Measurements from ENCODE around the gene ANO6. TPM values are rescaled to one million over a fixed set of nuclear protein-coding genes. Genes with fewer than 3 reads are reported as not detected.

The ANO6 gene
- total and polyA plus RNA-seq, 2 of the 4 experiments (the other 2 are of a cell fraction): 21.6 to 41.0 TPM

- Histone ChIP-seq H3K9me1 (ENCODE audit: insufficient read depth, low read length) (no peaks in the 10 kb centered on the region), H3K56ac (ENCODE audit: extremely low read depth, insufficient read depth, low read length) (no peak overlapping the region), H2AFZ (replicated peaks; ENCODE audit: low read length, poor library complexity) (no peak overlapping the region), H4K20me1 (ENCODE audit: insufficient read depth, low read length) (0 out of 2 replicates have a peak, but pooled peaks cover 3% of the 10 kb centered on the region), H3K9me3 (ENCODE audit: control insufficient read depth, insufficient read depth, low read length) (no peaks in the 10 kb centered on the region), H2BK15ac (ENCODE audit: low read depth, low read length) (no peak overlapping the region), H3K27me3 (ENCODE audit: control insufficient read depth, insufficient read depth, low read length) (no peaks in the 10 kb centered on the region), H2AK9ac (replicated peaks; ENCODE audit: low read depth, low read length, poor library complexity) (no peak overlapping the region), H3K4me3 (ENCODE audit: insufficient read depth, low read depth, low read length) (no peak overlapping the region), H3K9ac (ENCODE audit: low read depth, low read length) (no peak overlapping the region), H3K4me2 (ENCODE audit: low read depth, low read length) (no peak overlapping the region), H4K8ac (ENCODE audit: low read depth in 2 of 2, low read length in 2 of 2) (no peak overlapping the region), H3K23ac (ENCODE audit: low read depth, low read length) (no peak overlapping the region), H3K4ac (ENCODE audit: low read depth, low read length) (no peak overlapping the region), H4K5ac (ENCODE audit: low read depth, low read length) (no peak overlapping the region), H3K27ac (ENCODE audit: insufficient read depth, low read length) (no peak overlapping the region), H2BK120ac (ENCODE audit: low read depth, low read length) (no peak overlapping the region), H3K18ac (ENCODE audit: low read depth, low read length) (no peak overlapping the region), H3K14ac (replicated peaks; ENCODE audit: low read depth, low read length) (no peak overlapping the region), H2BK5ac (ENCODE audit: low read depth, low read length, poor library complexity, severe bottlenecking) (no peak overlapping the region), H4K91ac (ENCODE audit: insufficient read depth, low read depth, low read length) (no peak overlapping the region), H3K79me1 (ENCODE audit: low read depth in 1 of 2, low read length in 2 of 2) (peaks cover 4 to 5% of the 10 kb centered on the region in 2 experiments; a peak in 2 of 4 replicates), H2AK5ac (ENCODE audit: low read depth, low read length) (no peak overlapping the region), H2BK20ac (ENCODE audit: low read depth, low read length) (no peak overlapping the region), H3K36me3 (ENCODE audit: control insufficient read depth, insufficient read depth, low read length) (no peaks in the 10 kb centered on the region), H3K4me1 (ENCODE audit: control insufficient read depth, insufficient read depth, low read length) (0 out of 2 replicates have a peak, but pooled peaks cover 2% of the 10 kb centered on the region)
- WGBS, 2 experiments (ENCODE audit: extremely low coverage in 2 of 2, insufficient read length in 1 of 2): no CpG with 5 or more reads among the region's 1 CpG
- no TSS peak for BruUV-seq (replicated peaks)
- intact Hi-C loops (cut with micrococcal nuclease) (no loop called here), in situ Hi-C loops (cut with MboI; ENCODE audit: low sequenced_read_pairs) (no loop called here), dilution Hi-C loops (cut with HindIII; ENCODE audit: low sequenced_read_pairs, unreplicated experiment) (no loop called here)
- ChIA-PET CTCF (no interaction called here), POLR2A (ENCODE audit: unreplicated experiment) (no interaction called here)
- TF ChIP-seq MAZ (IDR thresholded peaks at IDR 0.05; ENCODE audit: borderline replicate concordance, low read depth, low read length) (no peak), SMC3 (IDR thresholded peaks at IDR 0.05; ENCODE audit: low read depth, low read length) (no peak), RAD21 (IDR thresholded peaks at IDR 0.05; ENCODE audit: low read length) (no peak), CTCF (conservative IDR thresholded peaks at IDR 0.05; ENCODE audit: low read depth, low read length) (no peak), CHD1 (IDR thresholded peaks at IDR 0.05; ENCODE audit: low read depth, low read length) (no peak), MXI1 (IDR thresholded peaks at IDR 0.05; ENCODE audit: borderline replicate concordance, low read depth, low read length) (no peak), USF2 (IDR thresholded peaks at IDR 0.05; ENCODE audit: low read depth, low read length) (no peak), RCOR1 (IDR thresholded peaks at IDR 0.05; ENCODE audit: insufficient replicate concordance, low read length) (no peak), BHLHE40 (IDR thresholded peaks at IDR 0.05; ENCODE audit: low read depth, low read length) (no peak), RFX5 (IDR thresholded peaks at IDR 0.05; ENCODE audit: low read depth, low read length) (no peak), NFE2L2 (IDR thresholded peaks at IDR 0.05; ENCODE audit: low read depth, low read length) (no peak), ELK1 (IDR thresholded peaks at IDR 0.05; ENCODE audit: borderline replicate concordance, low read depth, low read length) (no peak), FOS (IDR thresholded peaks at IDR 0.05; ENCODE audit: low read depth, low read length) (no peak), CEBPB (IDR thresholded peaks at IDR 0.05; ENCODE audit: low read depth, low read length) (no peak)
- ATAC-seq (ENCODE audit: low read depth) (no peak), DNase-seq (no peak)
Measured at GRCh38 chr12:45213107-45213506, 2.8 kb upstream of the ANO6 start.

Measured in IMR-90 (cell line).